CD14-positive monocyte (primary cell): ENCODE data around the gene SNAI3. TPM values are rescaled to one million over a fixed set of nuclear protein-coding genes. Genes with fewer than 3 reads are reported as not detected.
A peak's percentile ranks its signal among the peaks of the same experiment; 100 is the strongest.

ENCODE experiments used
- DNase-seq, 3 donors: peaks; one replicate each; pipeline ENCODE4 v3.0.0-alpha.2; 2011 to 2022
- H2AFZ ChIP-seq: 2 replicates; pipeline ENCODE4 v1.6.0; 2012; ENCODE audit warnings: mild to moderate bottlenecking, low read depth, low read length, inconsistent platforms; ENCODE audit not compliant: insufficient read depth, poor library complexity, severe bottlenecking
- H3K27ac ChIP-seq, 2 donors: 1 replicate in 1 of 2; 2 replicates in 1 of 2; pipeline ENCODE4 v1.5.1; 2012 to 2013; ENCODE audit warnings: low read length in 2 of 2, control low read depth in 1 of 2, inconsistent platforms in 1 of 2, low read depth in 1 of 2, mild to moderate bottlenecking in 1 of 2
- H3K27me3 ChIP-seq, 2 donors: one replicate each; pipeline versions ENCODE4 v1.6.0 to v1.6.1; 2011 to 2013; ENCODE audit warnings: low read length in 2 of 2; ENCODE audit not compliant: control insufficient read depth in 2 of 2, insufficient read depth in 2 of 2
- H3K36me3 ChIP-seq, 2 donors: replicated peaks in 1 of 2; 1 replicate in 1 of 2; 2 replicates in 1 of 2; pipeline versions ENCODE4 v1.5.1 to v1.6.1; 2012 to 2013; ENCODE audit warnings: low read length in 2 of 2, control low read depth in 1 of 2, inconsistent platforms in 1 of 2, mild to moderate bottlenecking in 1 of 2; ENCODE audit not compliant: insufficient read depth in 2 of 2, control insufficient read depth in 1 of 2
- H3K4me1 ChIP-seq, 2 donors: 1 replicate in 1 of 2; 2 replicates in 1 of 2; pipeline versions ENCODE4 v1.5.1 to v1.6.1; 2012 to 2013; ENCODE audit warnings: low read length in 2 of 2, control low read depth in 1 of 2, inconsistent platforms in 1 of 2, mild to moderate bottlenecking in 1 of 2, moderate library complexity in 1 of 2; ENCODE audit not compliant: insufficient read depth in 2 of 2, control insufficient read depth in 1 of 2
- H3K4me2 ChIP-seq: replicated peaks from 2 replicates; pipeline ENCODE3; 2012; ENCODE audit warnings: low read length, moderate library complexity, mild to moderate bottlenecking; ENCODE audit not compliant: poor library complexity, severe bottlenecking; ENCODE audit errors: extremely low read depth
- H3K4me3 ChIP-seq, 3 experiments: fragments of 200-600 bp in 1 of 3; sonication (generic) in 1 of 3; replicated peaks in 1 of 3; 1 replicate in 2 of 3; 2 replicates in 1 of 3; pipeline ENCODE4 v1.5.1; 2011 to 2013; ENCODE audit warnings: low read length in 3 of 3, mild to moderate bottlenecking in 3 of 3, control low read depth in 2 of 3, low read depth in 2 of 3, inconsistent platforms in 1 of 3, moderate library complexity in 1 of 3
- H3K79me2 ChIP-seq: 2 replicates; pipeline ENCODE4 v1.6.0; 2012; ENCODE audit warnings: mild to moderate bottlenecking, control low read depth, inconsistent platforms, low read length, moderate library complexity; ENCODE audit not compliant: insufficient read depth
- H3K9ac ChIP-seq: 2 replicates; pipeline ENCODE4 v1.6.0; 2017; ENCODE audit warnings: low read length, mild to moderate bottlenecking; ENCODE audit not compliant: insufficient read depth, poor library complexity, severe bottlenecking
- H3K9me3 ChIP-seq, 2 donors: replicated peaks in 1 of 2; 1 replicate in 1 of 2; 2 replicates in 1 of 2; pipeline versions ENCODE4 v1.5.1 to v1.6.1; 2012 to 2013; ENCODE audit warnings: low read length in 2 of 2, control low read depth in 1 of 2; ENCODE audit not compliant: control insufficient read depth in 1 of 2, insufficient read depth in 1 of 2
- H4K20me1 ChIP-seq: 2 replicates; pipeline ENCODE4 v1.6.0; 2012; ENCODE audit warnings: mild to moderate bottlenecking, low read length, control low read depth, moderate library complexity; ENCODE audit not compliant: insufficient read depth
- H3K27ac Mint-ChIP-seq, 7 donors: one replicate each; pipeline ENCODE4 v1.8.0; 2020; ENCODE audit warnings: mild to moderate bottlenecking in 7 of 7, mixed read lengths in 7 of 7, moderate library complexity in 6 of 7, inconsistent platforms in 2 of 7
- H3K27me3 Mint-ChIP-seq, 3 donors: one replicate each; pipeline ENCODE4 v1.8.0; 2021 to 2022; ENCODE audit warnings: low read depth in 3 of 3, mild to moderate bottlenecking in 3 of 3, mixed read lengths in 3 of 3, moderate library complexity in 3 of 3, inconsistent platforms in 1 of 3
- H3K36me3 Mint-ChIP-seq, 2 donors: one replicate each; pipeline ENCODE4 v1.8.0; 2020; ENCODE audit warnings: mixed read lengths in 2 of 2, inconsistent platforms in 1 of 2, mild to moderate bottlenecking in 1 of 2
- H3K4me1 Mint-ChIP-seq: one replicate; pipeline ENCODE4 v1.8.0; 2020; ENCODE audit warnings: mild to moderate bottlenecking, mixed read lengths
- H3K4me3 Mint-ChIP-seq, 2 donors: one replicate each; pipeline ENCODE4 v1.8.0; 2020; ENCODE audit warnings: mild to moderate bottlenecking in 2 of 2, mixed read lengths in 2 of 2, moderate library complexity in 1 of 2
- H3K9me3 Mint-ChIP-seq, 7 donors: one replicate each; pipeline ENCODE4 v1.8.0; 2020 to 2022; ENCODE audit warnings: mixed read lengths in 7 of 7, mild to moderate bottlenecking in 6 of 7, moderate library complexity in 6 of 7, inconsistent platforms in 2 of 7
- WGBS: methylation state at CpG from one replicate; pipeline ENCODE4 v1.1.5; 2013; ENCODE audit warnings: missing lambda C conversion rate; ENCODE audit not compliant: insufficient coverage; 5-methylcytosine and 5-hydroxymethylcytosine counted together
- intact Hi-C, 2 donors: fragments of 100-400 bp; cut with micrococcal nuclease; formaldehyde crosslinking; loops; one replicate each; pipeline versions ENCODE4 v1.15.0 to v1.15.1; 2023
- polyA plus RNA-seq, 3 donors: library from polyadenylated mRNA; depleted of rRNA in 1 of 3; unstranded in 2 of 3; stranded (reverse) in 1 of 3; fragments of 300-500 nt in 2 of 3; fragments of >200 nt in 1 of 3; fragmentation: Illumina TruSeq in 2 of 3; gene quantifications; 1 replicate in 2 of 3; 2 replicates in 1 of 3; pipeline ENCODE4 v1.2.3, GENCODE V29; 2012 to 2021
- TF ChIP-seq, protein P1 (sequence below): fragments of 200-600 bp; IDR thresholded peaks from one replicate; pipeline ENCODE4 v1.8.0; 2022; ENCODE audit warnings: antibody characterized with exemption, mild to moderate bottlenecking

Gene SNAI3
- polyA plus RNA-seq, 3 donors: 4.2 to 6.4 (median 5.3) TPM

GRCh38 chr16:88697831-88698615, 11.7 kb upstream of the SNAI3 start:
- Mint-ChIP-seq H3K36me3 (peaks cover 54 to 71% of the 10 kb centered on the region in 2 donors), H3K27me3 (no peaks in the 10 kb centered on the region), H3K27ac (peak overlapping the region in 5 of 7 donors; percentile 46 to 87 (median 54)), H3K9me3 (no peaks in the 10 kb centered on the region), H3K4me1 (peaks cover 50% of the 10 kb centered on the region), H3K4me3 (no peak overlapping the region)
- H3K9me3 ChIP-seq: no peaks in the 10 kb centered on the region
- H3K9ac ChIP-seq: no peak overlapping the region
- H3K4me3 ChIP-seq: no peak overlapping the region
- no peaks in the 10 kb centered on the region for H3K27me3 ChIP-seq
- H3K4me2 ChIP-seq: no peak overlapping the region
- no peak overlapping the region for H2AFZ ChIP-seq
- peaks cover 46 to 49% of the 10 kb centered on the region in 2 donors for H3K4me1 ChIP-seq
- H3K27ac ChIP-seq: peak overlapping the region in 1 of 2 donors; percentile 26
- no peak for DNase-seq
- H4K20me1 ChIP-seq: peaks cover 66% of the 10 kb centered on the region
- peaks cover 54 to 59% of the 10 kb centered on the region in 2 donors for H3K36me3 ChIP-seq
- peaks cover 56% of the 10 kb centered on the region for H3K79me2 ChIP-seq
- TF ChIP-seq, protein P1, sequence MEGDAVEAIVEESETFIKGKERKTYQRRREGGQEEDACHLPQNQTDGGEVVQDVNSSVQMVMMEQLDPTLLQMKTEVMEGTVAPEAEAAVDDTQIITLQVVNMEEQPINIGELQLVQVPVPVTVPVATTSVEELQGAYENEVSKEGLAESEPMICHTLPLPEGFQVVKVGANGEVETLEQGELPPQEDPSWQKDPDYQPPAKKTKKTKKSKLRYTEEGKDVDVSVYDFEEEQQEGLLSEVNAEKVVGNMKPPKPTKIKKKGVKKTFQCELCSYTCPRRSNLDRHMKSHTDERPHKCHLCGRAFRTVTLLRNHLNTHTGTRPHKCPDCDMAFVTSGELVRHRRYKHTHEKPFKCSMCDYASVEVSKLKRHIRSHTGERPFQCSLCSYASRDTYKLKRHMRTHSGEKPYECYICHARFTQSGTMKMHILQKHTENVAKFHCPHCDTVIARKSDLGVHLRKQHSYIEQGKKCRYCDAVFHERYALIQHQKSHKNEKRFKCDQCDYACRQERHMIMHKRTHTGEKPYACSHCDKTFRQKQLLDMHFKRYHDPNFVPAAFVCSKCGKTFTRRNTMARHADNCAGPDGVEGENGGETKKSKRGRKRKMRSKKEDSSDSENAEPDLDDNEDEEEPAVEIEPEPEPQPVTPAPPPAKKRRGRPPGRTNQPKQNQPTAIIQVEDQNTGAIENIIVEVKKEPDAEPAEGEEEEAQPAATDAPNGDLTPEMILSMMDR: peak; percentile 22
- intact Hi-C loops: no loop called here
- 91% methylated on average over 35 of the region's 37 CpGs for WGBS

DNA sequence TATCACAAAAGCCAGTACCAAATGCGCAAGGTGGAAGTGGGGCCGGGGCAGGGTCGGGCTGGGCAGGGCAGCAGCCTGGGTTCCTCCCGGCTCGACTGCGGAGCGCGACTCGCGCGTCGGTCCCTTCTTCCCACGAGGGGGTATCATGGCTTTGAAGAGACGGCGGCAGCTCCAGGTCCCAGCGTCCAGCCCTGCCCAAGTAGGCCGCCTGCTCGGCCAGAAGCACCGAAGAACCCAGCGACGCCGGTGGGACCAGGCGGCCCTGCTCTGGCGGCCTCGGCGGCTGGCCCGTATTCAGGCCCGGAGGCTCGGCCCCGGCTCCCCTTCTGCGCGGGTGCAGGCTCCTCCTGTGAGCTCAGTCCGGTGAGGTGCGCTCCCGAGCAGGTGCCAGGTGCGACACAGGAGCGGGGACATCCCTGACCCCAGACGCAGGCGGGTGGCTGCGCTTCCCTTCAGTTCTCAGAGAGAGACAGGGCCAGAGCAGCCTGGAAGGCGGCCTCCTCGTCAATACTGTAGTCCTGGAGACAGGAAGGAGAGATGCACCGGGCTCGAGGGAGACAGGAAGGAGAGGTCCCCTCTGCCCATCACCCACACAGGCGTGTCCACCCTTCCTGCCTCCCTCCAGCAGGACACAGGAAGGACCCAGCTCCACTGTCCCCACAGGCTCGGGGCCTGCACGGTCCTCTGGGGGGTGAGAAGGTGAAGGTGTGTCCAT, 11.0 kb upstream of the SNAI3 start:
- Histone ChIP-seq H3K4me2 (no peak overlapping the region), H3K27me3 (no peaks in the 10 kb centered on the region), H3K4me1 (peaks cover 46 to 49% of the 10 kb centered on the region in 2 donors), H3K36me3 (peaks cover 54 to 59% of the 10 kb centered on the region in 2 donors), H3K27ac (peak overlapping the region in 1 of 2 donors; percentile 26), H2AFZ (no peak overlapping the region), H3K9ac (no peak overlapping the region), H4K20me1 (peaks cover 66% of the 10 kb centered on the region), H3K9me3 (no peaks in the 10 kb centered on the region), H3K79me2 (peaks cover 48% of the 10 kb centered on the region), H3K4me3 (no peak overlapping the region)
- H3K9me3 Mint-ChIP-seq: no peaks in the 10 kb centered on the region
- no peaks in the 10 kb centered on the region for H3K27me3 Mint-ChIP-seq
- H3K4me1 Mint-ChIP-seq: peaks cover 50% of the 10 kb centered on the region
- no peak for DNase-seq
- peak overlapping the region in 4 of 7 donors; percentile 46 to 87 (median 56) for H3K27ac Mint-ChIP-seq
- TF ChIP-seq, protein P1: no peak
- 93% methylated on average over 42 of the region's 47 CpGs for WGBS
- H3K36me3 Mint-ChIP-seq: peaks cover 48 to 64% of the 10 kb centered on the region in 2 donors
- intact Hi-C loops: no loop called here
- H3K4me3 Mint-ChIP-seq: no peak overlapping the region
